Muscle layer of duodenum (tissue), 2 donors: Measurements from ENCODE around the gene MS4A6E.

ENCODE experiments used
- H3K27ac ChIP-seq: one replicate; pipeline ENCODE4 v1.7.0; 2013; ENCODE audit warnings: mild to moderate bottlenecking, low read length
- H3K27me3 ChIP-seq: one replicate; pipeline ENCODE4 v1.7.0; 2013; ENCODE audit warnings: low read depth, mild to moderate bottlenecking, control low read depth, low read length
- H3K36me3 ChIP-seq, 2 donors: one replicate each; pipeline ENCODE4 v1.7.0; 2013; ENCODE audit warnings: low read length in 2 of 2, control low read depth in 1 of 2, mild to moderate bottlenecking in 1 of 2; ENCODE audit not compliant: insufficient read depth in 2 of 2, control insufficient read depth in 1 of 2
- H3K4me1 ChIP-seq, 2 donors: one replicate each; pipeline ENCODE4 v1.7.0; 2013; ENCODE audit warnings: low read length in 2 of 2, mild to moderate bottlenecking in 2 of 2, control low read depth in 1 of 2, moderate library complexity in 1 of 2; ENCODE audit not compliant: insufficient read depth in 2 of 2, control insufficient read depth in 1 of 2
- H3K4me3 ChIP-seq, 2 donors: one replicate each; pipeline ENCODE4 v1.7.0; 2013; ENCODE audit warnings: low read length in 2 of 2, low read depth in 1 of 2, mild to moderate bottlenecking in 1 of 2
- H3K9me3 ChIP-seq, 2 donors: one replicate each; pipeline ENCODE4 v1.7.0; 2013; ENCODE audit warnings: low read length in 2 of 2, control low read depth in 1 of 2, mild to moderate bottlenecking in 1 of 2; ENCODE audit not compliant: control insufficient read depth in 1 of 2
- donor health status: healthy.

The MS4A6E gene

GRCh38 chr11:60307507-60308195 lies 19.4 kb upstream of the MS4A6E start:
- Histone ChIP-seq H3K36me3 (no peaks in the 10 kb centered on the region), H3K27ac (no peak overlapping the region), H3K4me1 (no peaks in the 10 kb centered on the region)

DNA sequence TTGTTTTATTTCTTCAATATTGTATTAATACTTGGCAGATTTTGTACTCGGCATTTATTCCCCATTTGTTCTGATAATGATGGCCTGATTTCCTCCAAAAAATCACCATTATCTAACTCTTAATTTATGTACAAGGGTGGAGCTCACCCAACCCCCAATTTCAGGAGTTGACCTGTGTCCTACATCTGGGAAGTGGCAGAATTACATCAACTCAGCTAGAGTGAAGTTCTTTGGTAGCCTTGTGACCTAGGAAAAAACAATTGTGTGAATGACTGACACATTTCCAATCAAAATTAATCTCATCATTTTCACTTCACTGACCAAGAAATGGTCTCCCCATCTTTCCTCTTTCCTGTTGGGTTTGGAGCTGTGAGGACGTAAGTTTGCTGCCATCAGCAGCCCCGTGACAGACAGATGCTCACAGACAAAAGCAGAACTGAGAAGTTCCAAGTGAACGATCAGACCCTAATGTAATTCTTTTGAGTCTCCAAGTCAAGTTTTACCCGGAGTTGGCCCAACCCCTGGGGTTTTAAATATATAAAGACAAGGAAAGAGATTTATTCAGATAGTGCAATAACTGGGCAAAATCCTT lies 16.6 kb upstream of the MS4A6E start:
- H3K27me3 ChIP-seq, result no peaks in the 10 kb centered on the region
- no peak overlapping the region for H3K27ac ChIP-seq
- no peaks in the 10 kb centered on the region for H3K9me3 ChIP-seq
- H3K4me3 ChIP-seq, result no peak overlapping the region
- H3K36me3 ChIP-seq, result no peaks in the 10 kb centered on the region
- H3K4me1 ChIP-seq, result no peaks in the 10 kb centered on the region

More at GRCh38 chr11:60307507-60308195, 19.4 kb upstream of the MS4A6E start:
- Histone ChIP-seq H3K27me3 (no peaks in the 10 kb centered on the region), H3K9me3 (no peaks in the 10 kb centered on the region), H3K4me3 (no peak overlapping the region)

DNA sequence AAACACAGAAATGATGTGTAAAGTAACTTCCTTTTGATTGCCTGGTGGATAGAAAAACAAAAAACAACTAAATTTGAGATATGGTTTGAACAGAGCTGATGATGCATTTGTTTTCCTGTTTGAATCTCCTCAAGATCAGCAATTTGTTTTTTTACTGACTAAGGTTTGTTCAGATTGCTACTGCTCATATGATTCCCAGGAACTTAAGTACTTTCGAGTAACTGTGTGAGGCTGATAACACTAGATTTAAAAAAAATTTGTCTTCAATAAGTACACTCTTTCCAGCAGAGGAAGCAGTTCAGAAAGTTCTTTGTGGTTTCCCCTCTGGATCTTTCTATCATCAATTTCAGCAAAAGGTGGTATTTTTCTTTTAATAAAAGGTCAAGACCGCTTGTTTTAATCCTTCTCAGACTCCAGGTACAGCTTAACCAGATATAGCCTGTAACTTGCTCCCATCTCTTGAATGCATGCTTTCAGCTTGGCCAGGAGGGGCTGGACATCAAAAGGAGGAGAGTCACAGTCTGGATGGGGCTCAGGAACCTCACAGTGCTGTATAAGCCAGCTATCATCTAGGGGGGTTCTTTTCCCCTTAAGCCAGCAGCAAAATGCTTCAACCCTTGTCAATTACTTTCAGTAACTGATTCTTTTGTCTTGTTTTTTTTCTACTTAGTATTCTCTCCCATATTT lies 12.3 kb upstream of the MS4A6E start:
- Histone ChIP-seq H3K36me3 (no peaks in the 10 kb centered on the region), H3K27me3 (no peaks in the 10 kb centered on the region), H3K9me3 (peaks cover 0 to 13% of the 10 kb centered on the region in 2 donors), H3K4me3 (no peak overlapping the region), H3K4me1 (no peaks in the 10 kb centered on the region), H3K27ac (no peak overlapping the region)

DNA sequence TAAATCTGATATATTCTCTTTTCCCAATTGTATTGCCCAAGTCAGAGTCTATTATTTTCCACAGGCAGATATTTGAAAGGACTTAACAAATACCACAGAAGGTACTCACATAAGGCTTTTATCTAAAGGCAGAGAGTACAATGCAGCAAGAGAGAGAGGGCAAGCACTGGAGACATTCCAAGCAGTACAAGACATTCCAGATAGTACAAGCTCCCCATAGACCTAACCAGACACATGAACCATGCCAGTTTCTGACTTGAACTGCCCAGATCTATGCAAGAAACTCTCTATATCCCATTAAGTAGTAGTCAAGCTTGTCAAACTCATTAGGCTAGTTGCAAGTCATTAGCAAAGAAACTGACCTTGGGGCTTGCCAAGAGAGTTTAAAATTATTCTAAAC lies 11.2 kb upstream of the MS4A6E start:
- Histone ChIP-seq H3K4me3 (no peak overlapping the region), H3K9me3 (peaks cover 2 to 15% of the 10 kb centered on the region in 2 donors), H3K36me3 (no peaks in the 10 kb centered on the region), H3K27me3 (no peaks in the 10 kb centered on the region), H3K4me1 (no peaks in the 10 kb centered on the region), H3K27ac (no peak overlapping the region)

- Histone ChIP-seq H3K27ac (no peak overlapping the region), H3K4me1 (no peaks in the 10 kb centered on the region), H3K36me3 (no peaks in the 10 kb centered on the region), H3K4me3 (no peak overlapping the region), H3K9me3 (peaks cover 4 to 16% of the 10 kb centered on the region in 2 donors), H3K27me3 (no peaks in the 10 kb centered on the region)
Measured at GRCh38 chr11:60316317-60316716, 10.7 kb upstream of the MS4A6E start.

- Histone ChIP-seq H3K36me3 (no peaks in the 10 kb centered on the region), H3K9me3 (peaks cover 4 to 17% of the 10 kb centered on the region in 2 donors), H3K27me3 (no peaks in the 10 kb centered on the region), H3K4me1 (no peaks in the 10 kb centered on the region), H3K27ac (no peak overlapping the region), H3K4me3 (no peak overlapping the region)
Measured at GRCh38 chr11:60318726-60319125, 8.3 kb upstream of the MS4A6E start.

GRCh38 chr11:60321051-60321450 lies 6.0 kb upstream of the MS4A6E start:
- Histone ChIP-seq H3K27me3 (no peaks in the 10 kb centered on the region), H3K36me3 (no peaks in the 10 kb centered on the region), H3K4me3 (no peak overlapping the region), H3K4me1 (no peaks in the 10 kb centered on the region), H3K27ac (no peak overlapping the region), H3K9me3 (peaks cover 4 to 21% of the 10 kb centered on the region in 2 donors)

DNA sequence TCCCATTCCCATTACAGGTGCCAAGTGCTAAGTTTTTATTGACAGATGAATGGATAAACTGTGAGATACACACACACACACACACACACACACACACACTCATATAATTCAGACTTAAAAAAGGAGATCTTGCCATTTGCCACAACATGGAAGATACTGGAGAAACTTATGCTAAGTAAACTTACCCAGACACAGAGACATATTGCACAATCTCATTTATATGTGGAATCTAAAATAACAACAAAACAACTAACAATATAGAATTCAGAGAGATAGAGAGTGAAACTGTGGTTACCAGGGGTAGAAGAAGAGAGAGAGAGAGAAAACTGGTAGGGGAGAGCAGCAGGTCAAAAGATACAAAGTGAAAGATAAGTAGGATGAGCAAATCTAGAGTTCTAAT lies 1.4 kb downstream of the MS4A6E start:
- Histone ChIP-seq H3K27me3 (no peaks in the 10 kb centered on the region), H3K4me3 (no peak overlapping the region), H3K9me3 (peaks cover 0 to 11% of the 10 kb centered on the region in 2 donors), H3K4me1 (no peaks in the 10 kb centered on the region), H3K27ac (no peak overlapping the region), H3K36me3 (no peaks in the 10 kb centered on the region)

DNA sequence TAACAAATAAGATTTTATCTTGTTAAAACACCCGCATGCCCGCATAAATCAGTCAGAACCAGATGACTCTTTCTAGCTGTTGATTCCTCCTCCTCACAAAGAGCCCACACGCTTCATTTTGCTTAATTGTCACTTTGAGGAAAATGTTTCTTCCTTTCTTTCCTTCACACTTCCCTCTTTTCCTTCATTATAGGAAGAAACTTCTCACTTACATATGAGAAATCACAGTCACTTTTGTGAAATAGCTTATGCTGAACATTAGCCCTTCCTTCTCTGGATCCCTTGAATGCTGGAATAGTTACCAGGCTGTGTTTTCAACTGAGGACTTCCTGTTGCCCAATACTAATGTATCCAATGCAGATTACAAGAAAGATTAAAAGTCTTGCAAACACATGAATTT lies 5.8 kb downstream of the MS4A6E start:
- peaks cover 0 to 3% of the 10 kb centered on the region in 2 donors for H3K9me3 ChIP-seq
- H3K4me1 ChIP-seq, result no peaks in the 10 kb centered on the region
- no peak overlapping the region for H3K27ac ChIP-seq
- no peaks in the 10 kb centered on the region for H3K27me3 ChIP-seq
- no peak overlapping the region for H3K4me3 ChIP-seq
- H3K36me3 ChIP-seq, result no peaks in the 10 kb centered on the region

DNA sequence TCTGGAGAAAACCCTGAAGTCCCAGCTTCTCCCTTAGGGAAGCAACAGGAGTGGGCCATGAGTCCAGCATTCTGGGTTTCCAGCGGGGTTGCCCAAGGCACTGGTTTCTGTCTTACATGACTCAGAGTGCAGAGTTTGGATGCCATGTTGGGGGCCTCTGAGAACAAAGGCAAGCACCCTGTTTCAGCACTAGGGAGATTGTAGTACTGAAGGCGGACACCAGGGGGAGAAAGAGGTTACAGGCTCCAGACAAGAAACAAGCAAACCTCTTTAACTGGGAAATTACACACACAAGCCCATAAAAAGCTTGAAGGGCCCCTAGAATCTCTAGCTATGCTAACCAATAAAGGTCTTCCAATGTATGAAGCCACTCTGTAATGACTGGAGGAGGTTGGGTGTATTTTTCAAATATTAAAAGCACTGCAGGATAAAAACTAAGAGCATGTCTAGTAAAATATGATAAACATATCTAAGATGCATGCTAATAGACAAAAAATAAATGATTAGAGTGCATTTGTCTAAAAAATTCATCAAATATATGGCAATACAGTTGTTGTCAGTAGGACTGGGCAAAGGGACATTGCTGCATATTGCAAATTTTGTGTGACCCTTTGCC lies 7.1 kb downstream of the MS4A6E start:
- Histone ChIP-seq H3K9me3 (peaks cover 0 to 3% of the 10 kb centered on the region in 2 donors), H3K27ac (no peak overlapping the region), H3K36me3 (no peaks in the 10 kb centered on the region), H3K4me3 (no peak overlapping the region), H3K4me1 (no peaks in the 10 kb centered on the region), H3K27me3 (no peaks in the 10 kb centered on the region)

DNA sequence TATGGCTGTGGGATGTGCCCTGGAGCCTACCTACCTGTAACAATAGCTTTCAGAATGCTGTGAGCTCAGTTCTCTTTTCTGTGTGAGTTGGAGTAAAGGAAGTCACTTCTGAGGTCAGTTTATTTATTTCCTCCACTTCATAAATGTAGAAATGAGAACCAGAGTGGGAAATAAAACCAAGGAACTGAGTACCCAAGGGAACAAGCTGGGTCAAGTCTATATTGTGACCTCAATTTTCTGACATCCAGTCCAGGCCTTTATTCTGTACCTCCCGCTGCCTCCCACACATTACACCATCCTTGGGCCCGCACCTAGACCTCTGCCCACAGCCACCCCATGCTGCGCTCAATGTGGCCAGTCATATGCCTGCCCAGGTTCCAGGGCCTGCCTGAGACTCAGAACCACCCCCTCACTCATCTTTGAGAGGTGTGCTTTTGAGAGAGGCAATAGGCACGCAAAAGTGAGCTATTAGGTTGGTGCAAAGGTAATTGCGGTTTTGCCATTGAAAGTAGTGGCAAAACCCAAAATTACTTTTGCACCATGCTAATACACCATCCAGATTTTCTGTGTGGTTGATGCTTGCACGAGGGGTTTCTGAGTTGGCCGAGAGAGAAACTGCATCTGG lies 9.8 kb downstream of the MS4A6E start:
- no peaks in the 10 kb centered on the region for H3K27me3 ChIP-seq
- no peaks in the 10 kb centered on the region for H3K36me3 ChIP-seq
- no peaks in the 10 kb centered on the region for H3K9me3 ChIP-seq
- H3K4me3 ChIP-seq, result no peak overlapping the region
- H3K4me1 ChIP-seq, result no peaks in the 10 kb centered on the region
- no peak overlapping the region for H3K27ac ChIP-seq
